Stimulated activated CD4-positive, alpha-beta T cell treated with anti-CD3 and anti-CD28 coated beads, Interleukin-4, amount 100 ng/mL, for 24 hours (primary cell): ENCODE measurements around the gene GRIN1.

Experiments used
- DNase-seq: peaks from one replicate; pipeline ENCODE4 v3.0.0-alpha.2; 2020

The GRIN1 gene

DNA sequence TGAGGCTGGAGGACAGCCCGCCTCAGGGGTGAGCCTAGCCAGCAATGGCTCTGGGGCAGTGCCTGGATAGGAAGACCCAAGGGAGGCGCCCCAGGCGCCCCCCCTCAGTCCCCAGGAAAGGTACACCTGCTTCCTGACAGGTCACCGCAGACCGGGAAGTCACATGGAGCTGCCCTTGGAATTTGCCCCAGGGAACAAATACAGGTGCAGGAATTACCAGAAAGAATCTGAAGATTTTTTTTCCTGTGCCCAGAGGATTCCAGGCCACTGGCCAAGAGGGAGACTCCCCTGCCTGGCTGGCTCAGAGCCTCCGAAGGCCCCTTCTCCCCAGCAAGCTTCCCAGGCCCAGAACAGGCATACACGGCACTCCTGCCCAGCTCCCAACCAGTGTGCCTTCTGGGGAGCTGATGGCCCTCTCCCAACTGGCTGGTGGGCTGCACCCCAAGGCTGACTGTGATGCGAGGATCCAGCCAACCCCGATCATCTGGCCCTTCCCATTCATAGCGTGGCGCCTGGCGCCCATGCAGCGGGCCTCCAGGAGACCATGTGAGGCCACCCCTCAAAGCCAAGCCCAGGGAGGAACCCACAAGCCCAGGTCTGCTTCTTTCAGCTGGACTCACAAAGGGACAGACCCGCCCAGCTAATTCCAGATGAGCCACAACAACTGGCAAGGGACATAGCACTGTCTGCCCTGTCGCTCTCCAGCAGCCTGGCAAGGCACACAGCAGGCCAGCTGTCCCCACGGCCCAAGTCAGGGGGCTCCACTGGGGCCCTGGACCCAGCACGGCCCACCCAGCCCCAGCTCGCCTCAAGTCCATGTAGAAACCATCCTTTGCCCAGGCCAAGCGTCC, 59.3 kb downstream of the GRIN1 start:
- DNase-seq: no peak

DNA sequence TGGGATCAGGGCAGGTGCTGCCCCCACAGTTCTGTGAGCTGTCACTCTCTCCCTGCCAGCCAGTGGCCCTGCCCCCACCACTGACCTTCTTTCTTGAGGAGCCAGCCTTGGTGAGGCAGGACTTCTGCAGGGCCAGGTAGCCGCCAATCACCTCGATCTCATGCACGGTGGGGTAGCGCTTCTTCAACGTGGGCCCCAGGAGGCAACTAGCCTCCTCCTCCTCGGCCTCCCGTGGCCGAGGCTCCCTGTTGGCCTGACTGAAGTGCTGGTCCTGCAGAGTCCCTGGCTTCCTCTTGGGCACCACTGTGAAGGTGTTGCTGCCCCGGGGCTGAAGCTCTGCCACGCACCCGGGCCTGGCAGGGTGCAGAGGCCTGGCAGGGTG, 59.9 kb downstream of the GRIN1 start:
- no peak for DNase-seq

DNA sequence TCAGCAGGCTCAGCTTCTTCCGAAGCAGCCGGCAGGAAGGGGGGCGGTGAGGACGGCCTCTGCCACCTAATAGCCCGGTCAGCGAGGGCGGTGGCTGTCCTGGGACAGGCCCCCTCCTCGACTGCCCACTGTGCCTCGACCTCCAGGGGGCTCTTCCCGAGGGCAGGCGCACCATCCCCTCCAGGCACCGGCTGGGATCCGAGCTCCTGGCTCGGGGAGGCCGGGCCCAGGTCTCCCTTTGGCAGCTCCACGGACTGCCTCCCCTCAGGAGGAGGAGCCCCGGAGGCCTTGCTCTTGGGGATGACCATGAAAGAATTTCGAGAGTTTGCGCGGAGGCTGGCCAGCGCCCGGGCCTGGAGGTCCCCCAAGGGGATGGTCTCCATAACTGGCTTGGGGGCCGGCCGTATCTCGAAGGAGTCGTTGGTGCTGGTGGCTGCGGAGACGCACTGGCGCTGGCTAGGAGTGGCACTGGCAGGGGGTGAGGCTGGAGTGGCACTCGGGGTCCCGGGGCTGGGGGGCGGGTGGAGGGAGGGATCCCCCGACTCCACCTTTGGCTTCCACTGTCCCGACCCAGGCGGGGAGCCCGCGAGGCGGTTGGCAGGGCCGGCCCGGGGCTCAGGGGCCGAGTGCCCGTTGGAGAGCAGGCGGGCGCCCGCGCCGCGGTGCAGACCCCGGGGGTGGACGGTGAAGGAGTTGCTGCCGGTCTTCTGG, 60.6 kb downstream of the GRIN1 start:
- no peak for DNase-seq

DNA sequence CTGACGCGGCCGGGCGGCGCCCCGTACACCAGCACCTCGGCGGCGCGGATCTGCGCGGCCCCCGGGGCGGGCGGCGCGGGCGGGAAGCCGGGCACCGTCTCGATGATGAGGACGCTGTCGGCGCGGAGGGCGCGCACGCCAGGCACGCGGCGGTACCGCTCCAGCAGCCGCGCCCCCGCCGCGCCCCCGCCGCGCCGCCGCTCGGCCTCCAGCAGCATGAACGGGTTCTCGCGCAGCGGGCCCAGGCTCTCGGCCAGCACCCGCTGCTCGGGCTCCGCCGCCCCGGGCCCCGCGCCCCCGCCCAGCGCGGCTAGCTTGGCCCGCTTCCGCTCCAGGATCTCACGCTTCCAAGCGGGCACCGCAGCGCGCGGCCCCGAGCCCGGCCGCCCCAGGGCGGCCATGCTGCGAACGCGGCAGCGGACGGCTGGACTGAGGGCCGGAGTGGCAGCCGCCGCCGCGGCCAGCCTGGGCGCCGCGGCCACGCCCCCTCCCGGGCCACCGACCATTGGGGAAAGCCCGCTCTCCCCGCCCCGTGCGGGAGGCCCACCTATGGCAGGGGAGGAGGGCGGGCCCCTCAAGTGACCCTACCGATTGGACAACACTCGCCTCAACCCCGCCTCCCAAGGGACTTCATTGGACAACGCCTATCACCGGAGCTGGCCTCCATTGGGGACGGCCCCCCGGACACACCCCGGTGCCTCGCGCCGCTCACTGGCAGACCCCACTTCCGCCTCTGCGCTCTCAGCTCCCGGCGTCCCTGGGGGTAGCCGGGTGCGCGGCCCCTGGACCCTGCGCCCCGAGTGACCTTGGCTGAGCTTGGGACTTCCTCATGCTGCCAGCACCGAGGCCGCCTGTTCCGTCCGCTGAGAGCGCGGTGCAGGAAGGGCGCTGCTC, 61.6 kb downstream of the GRIN1 start, which contains the start of gene TPRN:
TPRN (minus strand) TSS at position 431 of the 894 bp plus-strand sequence; CDS start at position 401, 30 bp downstream.
- peak; percentile 99 for DNase-seq

DNA sequence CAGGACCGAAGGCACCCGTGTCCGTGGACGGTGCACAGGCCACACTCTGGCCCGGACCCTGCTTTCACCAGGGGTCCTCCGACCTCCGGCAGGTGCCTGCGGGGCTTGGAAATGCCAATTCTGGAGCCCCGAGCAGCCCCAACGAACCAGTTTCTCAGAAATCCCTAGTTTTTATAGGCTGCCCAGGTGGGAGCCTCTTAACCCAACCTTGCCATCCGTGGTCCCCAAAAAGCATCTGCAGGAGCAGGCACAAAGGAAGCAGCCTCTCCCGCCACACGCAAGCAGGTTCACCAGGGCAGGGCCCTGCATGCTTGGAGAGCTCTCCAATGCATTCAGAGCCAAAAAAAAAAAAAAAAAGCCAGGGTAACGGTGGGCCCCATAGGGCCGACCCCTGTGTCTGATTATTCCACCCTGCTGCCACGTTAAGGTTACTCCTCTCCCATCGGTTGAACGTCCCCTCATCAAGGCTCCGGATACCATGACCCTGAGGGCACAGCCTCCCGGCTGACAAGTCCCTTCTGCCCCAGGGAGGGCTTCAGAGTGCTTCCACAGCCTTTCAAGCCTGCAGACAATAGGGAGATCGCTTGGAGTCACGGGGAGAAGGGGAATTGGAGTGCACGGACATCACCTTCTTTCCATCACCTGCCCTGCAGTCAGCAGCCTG, 62.4 kb downstream of the GRIN1 start:
- no peak for DNase-seq

DNA sequence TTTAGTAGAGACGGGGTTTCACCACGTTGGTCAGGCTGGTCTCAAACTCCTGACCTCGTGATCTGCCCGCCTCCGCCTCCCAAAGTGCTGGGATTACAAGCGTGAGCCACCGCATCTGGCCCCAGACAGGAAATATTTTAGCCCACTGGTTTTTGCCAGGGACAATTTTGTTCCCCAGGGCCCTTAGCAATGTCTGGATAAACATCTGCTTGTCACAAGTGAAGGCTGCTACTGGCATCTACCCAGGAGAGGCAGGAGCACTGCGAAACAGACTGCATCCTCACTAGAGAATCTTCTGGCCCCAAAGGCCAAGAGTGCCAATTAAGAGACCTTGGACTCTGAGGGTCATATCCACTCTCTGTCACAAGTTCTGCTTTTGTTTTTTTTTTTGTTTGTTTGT, 64.0 kb downstream of the GRIN1 start:
- DNase-seq: no peak

DNA sequence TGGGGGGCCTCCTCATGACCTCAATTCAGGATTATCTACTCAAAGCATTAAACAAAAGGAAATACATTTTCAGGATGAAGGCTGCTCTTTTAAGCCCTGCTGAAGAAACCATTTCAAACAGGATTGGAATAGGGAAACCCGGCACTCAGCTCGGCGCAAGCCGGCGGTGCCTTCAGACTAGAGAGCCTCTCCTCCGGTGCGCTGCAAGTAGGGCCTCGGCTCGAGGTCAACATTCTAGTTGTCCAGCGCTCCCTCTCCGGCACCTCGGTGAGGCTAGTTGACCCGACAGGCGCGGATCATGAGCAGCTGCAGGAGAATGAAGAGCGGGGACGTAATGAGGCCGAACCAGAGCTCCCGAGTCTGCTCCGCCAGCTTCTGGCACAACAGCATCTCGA, 65.8 kb downstream of the GRIN1 start:
- DNase-seq: no peak

DNA sequence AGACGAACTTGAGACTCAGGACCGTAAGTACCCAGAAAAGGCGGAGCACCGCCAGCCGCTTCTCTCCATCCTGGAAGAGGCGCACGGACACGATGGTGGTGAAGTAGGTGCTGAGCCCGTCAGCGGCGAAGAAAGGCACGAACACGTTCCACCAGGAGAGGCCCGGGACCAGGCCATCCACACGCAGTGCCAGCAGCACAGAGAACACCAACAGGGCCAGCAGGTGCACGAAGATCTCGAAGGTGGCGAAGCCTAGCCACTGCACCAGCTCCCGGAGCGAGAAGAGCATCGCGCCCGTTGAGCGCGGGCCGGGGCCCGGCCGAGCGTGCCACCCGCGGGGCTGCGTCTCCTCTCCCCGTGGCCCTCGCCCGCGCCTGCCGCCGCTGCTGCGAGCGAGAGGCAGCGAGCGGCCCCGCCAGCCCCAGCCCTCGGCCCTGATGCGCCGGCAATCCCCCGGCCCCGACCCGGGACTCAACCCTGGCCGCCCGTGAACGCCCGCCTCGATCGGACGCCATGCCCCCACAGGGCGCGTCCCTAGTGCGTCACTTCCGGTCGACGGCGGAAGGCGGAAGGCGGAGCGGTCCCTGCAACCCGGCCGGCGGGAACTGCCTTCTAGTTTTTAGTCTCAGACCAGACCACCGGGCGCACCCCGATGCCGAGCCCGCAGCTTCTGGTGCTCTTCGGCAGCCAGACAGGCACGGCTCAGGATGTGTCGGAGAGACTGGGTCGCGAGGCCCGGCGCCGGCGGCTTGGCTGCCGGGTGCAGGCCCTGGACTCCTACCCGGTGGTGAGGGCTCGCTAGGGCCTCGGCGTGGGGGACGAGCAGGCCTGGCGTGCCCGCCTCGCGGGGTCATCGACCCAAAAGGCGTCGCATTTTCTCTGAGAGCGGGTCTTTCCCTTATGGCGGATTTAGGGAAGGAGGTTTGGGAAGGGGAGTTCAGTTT, 66.4 kb downstream of the GRIN1 start, which contains the start of the genes NDOR1 and TMEM203:
NDOR1 (plus strand) TSS at position 575 of the 944 bp plus-strand sequence; CDS start at position 653, 78 bp downstream.
TMEM203 (minus strand) TSS at position 523 of the 944 bp plus-strand sequence; CDS start at position 289, 234 bp downstream.
- peak; percentile 95 for DNase-seq

DNA sequence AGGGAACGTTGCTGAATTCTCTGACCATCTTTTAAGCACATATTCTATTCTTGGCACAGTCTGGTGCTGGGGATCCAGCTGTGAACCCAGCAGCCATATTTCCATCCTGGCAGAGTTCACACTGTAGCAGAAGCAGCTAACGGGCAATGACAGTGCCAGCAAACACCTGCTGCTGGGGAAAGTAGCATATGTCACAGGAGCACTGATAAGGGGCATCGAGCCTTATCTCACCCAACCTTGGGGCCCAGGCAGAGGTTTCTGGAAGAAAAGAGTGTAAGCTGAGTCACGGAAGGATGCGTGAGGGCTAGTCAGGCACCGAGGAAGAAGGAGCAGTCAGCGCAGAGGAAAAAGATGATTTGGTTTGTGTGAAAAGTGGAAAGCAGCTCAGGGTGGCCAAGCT, 67.6 kb downstream of the GRIN1 start:
- DNase-seq: no peak

DNA sequence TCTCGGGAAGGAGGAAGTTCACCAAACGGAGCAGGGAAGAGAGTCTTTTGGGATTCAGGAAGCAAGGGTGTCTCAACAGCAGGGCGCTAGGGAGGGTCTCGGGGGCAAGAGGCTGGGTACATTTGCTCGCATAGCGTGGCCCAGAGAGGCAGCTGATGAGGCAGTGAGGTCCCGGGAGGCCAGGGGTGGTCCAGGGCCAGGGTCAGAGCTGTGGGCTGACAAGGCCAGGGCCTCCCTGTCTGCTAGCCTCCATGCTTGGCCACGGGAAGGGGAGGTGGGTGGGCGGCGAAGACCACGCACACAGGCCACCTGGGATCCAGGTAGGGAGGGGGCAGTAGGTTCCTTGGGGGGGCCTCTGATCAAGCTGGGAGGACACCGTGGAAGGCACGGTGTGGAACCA, 72.6 kb downstream of the GRIN1 start:
- no peak for DNase-seq

DNA sequence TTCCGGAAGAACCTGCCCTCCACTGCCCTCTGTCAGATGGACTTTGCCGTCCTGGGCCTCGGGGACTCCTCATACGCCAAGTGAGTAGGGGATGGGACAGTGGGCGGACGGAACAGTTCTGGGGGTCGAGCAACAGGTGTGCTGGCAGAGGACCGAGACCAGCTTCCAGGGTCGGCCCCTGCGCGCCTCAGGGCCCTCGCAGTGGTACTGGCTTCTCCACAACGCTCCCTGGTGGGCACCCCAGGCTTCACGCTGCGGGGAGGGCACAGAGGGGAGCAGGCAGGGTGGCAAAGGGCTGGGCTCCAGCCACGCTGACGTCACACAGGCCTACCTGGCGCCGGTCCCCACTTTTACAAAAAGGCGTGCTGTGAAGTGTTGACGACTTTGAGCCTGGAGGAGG, 73.6 kb downstream of the GRIN1 start:
- DNase-seq: no peak

DNA sequence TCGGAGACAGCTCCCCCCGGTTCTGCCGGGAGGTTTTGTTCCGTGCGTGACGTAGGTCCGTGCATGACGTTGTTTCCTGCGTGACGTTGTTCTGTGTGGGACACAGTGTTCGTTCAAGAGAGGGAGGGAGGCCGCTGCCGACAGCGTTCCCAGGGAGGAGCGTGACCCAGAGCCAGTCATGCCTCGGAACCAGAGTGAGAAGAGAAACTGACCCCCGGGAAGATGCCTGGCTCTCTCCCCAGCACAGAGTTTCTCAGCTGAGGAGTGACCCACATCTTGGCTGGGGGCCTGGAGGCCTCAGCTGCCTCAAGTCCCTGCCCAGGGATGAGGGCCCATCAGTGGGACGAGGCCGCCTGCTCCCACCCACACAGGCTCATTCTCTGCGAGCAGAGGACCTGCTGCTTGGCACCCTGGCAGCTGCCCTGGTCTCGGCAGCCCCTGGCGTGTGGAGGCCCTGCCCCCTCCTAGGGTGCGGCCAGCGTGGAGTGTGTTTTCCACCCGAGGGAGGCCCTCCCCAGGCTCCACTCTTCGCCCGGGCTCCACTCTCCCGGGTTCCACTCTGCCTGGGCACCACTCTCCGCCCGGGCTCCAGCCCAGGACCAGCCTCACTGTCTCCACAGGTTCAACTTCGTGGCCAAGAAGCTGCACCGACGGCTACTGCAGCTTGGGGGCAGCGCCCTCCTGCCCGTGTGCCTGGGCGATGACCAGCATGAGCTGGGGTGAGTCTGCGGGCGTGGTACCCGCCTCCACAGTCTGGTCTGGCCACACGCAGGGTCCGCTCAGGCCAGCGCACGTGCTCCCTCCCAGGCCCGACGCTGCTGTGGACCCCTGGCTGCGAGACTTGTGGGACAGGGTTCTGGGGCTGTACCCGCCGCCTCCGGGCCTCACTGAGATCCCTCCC, 74.5 kb downstream of the GRIN1 start:
- DNase-seq: no peak

DNA sequence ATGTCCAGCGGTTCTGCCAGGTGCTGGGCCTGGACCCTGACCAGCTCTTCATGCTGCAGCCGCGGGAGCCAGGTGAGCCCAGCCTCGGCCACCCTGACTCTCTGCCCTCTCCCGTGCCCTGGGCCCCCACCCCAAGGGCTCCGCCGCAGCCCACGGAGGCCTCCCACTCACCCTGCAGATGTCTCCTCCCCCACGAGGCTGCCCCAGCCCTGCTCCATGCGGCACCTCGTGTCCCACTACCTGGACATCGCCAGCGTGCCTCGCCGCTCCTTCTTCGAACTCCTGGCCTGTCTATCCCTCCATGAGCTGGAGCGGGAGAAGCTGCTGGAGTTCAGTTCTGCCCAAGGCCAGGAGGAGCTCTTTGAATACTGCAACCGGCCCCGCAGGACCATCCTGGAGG, 75.7 kb downstream of the GRIN1 start:
- DNase-seq: no peak

DNA sequence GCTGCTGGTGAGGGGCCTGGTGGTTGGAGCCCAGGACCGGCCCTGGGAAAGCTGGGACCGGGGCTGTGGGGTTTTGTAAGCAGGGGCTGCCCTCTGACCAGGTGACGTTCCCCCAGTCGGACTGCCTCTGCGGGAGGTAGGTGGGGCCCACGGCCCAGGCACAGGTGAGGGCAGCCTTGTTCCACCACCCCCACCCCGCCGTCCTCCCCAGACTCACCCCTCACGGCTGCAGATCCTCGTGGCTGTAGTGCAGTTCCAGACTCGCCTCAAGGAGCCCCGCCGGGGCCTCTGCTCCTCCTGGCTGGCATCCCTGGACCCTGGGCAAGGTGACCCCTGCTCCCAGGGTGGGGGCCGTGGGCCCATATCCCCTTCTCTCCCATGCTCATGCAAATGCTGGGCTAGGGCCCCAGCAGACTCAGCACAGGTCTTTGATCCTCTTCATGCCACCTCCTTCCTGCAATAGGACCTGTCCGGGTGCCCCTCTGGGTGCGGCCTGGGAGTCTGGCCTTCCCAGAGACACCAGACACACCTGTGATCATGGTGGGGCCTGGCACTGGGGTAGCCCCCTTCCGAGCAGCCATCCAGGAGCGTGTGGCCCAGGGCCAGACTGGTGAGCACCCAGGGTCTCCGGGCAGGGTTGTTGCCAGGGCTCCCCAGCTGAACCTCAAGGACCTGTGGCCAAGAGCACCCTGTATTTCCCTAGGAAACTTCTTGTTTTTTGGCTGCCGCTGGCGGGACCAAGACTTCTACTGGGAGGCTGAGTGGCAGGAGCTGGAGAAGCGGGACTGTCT, 76.4 kb downstream of the GRIN1 start:
- DNase-seq: no peak

DNA sequence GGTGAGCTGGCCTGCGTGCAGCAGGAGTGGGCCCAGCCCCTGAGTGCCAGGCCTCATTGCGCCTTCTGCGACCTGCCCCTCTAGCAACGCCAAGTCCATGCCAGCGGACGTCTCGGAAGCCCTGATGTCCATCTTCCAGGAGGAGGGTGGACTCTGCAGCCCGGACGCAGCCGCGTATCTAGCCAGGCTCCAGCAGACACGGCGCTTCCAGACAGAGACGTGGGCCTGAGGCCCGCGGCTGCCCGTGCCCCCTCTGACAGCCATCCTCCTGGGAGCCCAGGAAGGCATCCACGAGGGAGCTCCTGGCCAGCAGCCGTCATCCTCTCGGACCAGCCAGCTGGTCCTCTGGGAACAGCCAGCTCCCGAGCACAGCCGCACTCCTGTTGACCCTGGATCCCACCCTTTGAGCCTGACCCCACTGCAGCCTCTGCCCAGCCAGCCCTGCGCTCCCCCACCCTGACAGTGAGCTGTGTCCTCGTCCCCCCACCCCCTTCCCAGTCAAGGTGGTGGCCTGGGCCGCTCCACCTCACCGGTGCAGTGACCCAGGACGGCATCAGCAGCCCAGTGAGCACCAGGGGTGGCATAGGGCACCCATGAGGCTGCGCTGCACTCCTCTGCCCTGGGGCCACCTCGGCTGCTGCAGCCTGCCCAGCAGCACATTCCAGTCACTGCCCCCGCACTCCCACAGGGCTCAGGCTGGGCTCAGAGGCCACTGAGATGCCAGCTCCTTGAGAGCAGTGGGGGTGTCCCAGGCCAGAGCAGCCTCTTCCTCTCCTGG, 77.4 kb downstream of the GRIN1 start:
- no peak for DNase-seq

DNA sequence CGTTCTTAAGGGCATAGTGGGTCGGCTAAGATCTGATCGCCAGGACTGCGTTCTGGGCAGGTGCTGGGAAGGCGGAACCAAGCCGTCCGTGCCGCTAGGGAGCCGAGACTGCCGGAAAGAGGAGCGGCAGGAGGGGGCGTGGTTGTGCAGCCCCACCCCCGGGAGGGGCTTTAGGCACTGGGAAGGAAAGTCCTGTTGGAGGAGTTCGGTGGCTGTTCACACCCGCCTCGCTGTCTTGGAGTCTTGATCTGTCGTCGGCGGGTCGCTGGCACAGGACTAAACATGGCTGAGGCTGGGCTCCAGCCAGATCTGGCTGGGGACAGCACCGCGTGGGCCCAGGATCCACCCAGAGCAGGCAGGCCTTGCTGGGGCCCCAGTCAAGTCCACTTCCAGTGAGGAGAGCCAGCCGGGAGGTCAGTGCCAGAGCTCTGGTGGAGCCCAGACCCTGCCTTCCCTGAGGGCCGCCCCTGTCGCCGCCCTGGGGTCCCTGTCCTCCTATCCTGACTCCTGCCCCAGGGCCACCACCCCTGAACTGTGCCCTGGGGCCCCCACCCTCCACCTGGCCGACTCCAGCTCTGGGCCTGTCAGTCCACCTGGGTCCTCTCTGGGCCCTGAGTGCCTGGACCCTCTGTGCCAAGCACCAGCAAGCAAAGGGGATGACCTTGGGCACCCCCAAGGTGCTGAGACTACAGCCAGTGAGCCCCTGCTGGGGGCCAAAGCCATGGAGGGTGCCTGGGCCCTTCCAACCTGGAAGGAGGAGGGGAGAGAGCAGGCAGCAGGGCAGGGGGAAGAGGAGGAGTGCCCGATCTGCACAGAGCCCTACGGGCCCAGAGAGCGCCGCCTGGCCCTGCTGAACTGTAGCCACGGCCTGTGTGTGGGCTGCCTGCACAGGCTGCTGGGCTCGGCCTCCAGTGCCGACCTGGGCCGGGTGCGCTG, 78.6 kb downstream of the GRIN1 start:
- no peak for DNase-seq

DNA sequence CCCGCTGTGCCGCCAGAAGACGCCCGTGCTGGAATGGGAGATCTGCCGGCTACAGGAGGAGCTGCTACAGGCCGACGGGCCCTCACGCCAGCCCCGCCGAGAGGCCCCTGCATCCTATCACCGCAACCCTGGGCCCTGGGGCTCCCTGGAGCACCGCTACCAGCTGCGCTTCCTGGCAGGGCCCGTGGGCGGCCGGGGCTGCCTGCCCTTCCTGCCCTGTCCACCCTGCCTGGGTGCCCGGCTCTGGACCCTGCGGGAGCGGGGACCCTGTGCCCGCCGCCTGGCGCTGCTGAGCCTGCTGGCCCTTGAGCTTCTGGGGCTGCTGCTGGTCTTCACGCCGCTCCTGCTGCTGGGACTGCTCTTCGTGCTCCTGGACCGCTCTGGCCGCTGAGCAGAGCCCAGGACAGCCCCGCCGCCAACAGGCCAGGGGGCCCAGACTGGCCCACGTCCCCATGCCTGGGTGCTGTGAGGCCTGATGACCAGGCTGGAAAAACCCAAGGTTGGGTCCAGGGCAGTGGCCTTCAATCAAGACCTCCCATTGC, 79.3 kb downstream of the GRIN1 start:
- DNase-seq: no peak
